ENCODE measurements around the gene EID2. TPM values are rescaled to one million over a fixed set of nuclear protein-coding genes. Genes with fewer than 3 reads are reported as not detected.

Gene EID2
- total and polyA plus RNA-seq, 2 of the 4 experiments (the other 2 are of a cell fraction), result 5.7 to 9.8 TPM

DNA sequence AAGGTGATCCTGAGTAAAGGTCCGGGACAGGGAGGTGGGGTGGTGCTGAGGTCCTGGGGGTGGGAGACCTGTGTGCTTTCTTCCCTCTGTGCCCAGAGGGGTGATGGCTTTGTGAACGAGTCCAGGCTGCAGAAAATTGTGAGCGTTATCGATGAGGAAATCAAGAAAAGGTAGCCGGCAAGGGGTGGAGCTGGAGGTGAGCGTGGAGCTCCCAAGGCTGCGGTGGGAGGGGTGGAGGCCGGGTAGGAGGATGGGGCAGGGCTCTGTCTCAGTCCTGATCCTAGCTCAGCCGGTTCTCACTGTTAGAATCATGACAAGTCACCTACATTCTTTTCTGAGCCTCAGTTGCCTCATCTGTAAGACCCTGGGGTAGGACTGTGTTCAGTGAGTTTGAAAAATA is 21.0 kb downstream of the EID2 start:
- H2BK5ac ChIP-seq (ENCODE audit: low read depth, low read length, poor library complexity, severe bottlenecking), result no peak overlapping the region
- H3K9me1 ChIP-seq (ENCODE audit: insufficient read depth, low read length), result no peaks in the 10 kb centered on the region
- TF ChIP-seq POLR2A (IDR thresholded peaks at IDR 0.05; ENCODE audit: low read depth, low read length), result no peak
- TF ChIP-seq MAZ (IDR thresholded peaks at IDR 0.05; ENCODE audit: borderline replicate concordance, low read depth, low read length), result no peak
- TF ChIP-seq, protein P1, sequence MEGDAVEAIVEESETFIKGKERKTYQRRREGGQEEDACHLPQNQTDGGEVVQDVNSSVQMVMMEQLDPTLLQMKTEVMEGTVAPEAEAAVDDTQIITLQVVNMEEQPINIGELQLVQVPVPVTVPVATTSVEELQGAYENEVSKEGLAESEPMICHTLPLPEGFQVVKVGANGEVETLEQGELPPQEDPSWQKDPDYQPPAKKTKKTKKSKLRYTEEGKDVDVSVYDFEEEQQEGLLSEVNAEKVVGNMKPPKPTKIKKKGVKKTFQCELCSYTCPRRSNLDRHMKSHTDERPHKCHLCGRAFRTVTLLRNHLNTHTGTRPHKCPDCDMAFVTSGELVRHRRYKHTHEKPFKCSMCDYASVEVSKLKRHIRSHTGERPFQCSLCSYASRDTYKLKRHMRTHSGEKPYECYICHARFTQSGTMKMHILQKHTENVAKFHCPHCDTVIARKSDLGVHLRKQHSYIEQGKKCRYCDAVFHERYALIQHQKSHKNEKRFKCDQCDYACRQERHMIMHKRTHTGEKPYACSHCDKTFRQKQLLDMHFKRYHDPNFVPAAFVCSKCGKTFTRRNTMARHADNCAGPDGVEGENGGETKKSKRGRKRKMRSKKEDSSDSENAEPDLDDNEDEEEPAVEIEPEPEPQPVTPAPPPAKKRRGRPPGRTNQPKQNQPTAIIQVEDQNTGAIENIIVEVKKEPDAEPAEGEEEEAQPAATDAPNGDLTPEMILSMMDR (conservative IDR thresholded peaks at IDR 0.05; ENCODE audit: low read depth, low read length), result no peak
- TF ChIP-seq MAFK (IDR thresholded peaks at IDR 0.05; ENCODE audit: low read depth, low read length), result no peak
- no peak for TF ChIP-seq NFE2L2 (IDR thresholded peaks at IDR 0.05; ENCODE audit: low read depth, low read length)
- TF ChIP-seq RAD21 (IDR thresholded peaks at IDR 0.05; ENCODE audit: low read length), result no peak
- no peak for TF ChIP-seq USF2 (IDR thresholded peaks at IDR 0.05; ENCODE audit: low read depth, low read length)
- TF ChIP-seq FOS (IDR thresholded peaks at IDR 0.05; ENCODE audit: low read depth, low read length), result no peak
- TF ChIP-seq MXI1 (IDR thresholded peaks at IDR 0.05; ENCODE audit: borderline replicate concordance, low read depth, low read length), result no peak
- TF ChIP-seq ELK1 (IDR thresholded peaks at IDR 0.05; ENCODE audit: borderline replicate concordance, low read depth, low read length), result no peak
- no peak for TF ChIP-seq CHD1 (IDR thresholded peaks at IDR 0.05; ENCODE audit: low read depth, low read length)
- no peak for TF ChIP-seq CEBPB (IDR thresholded peaks at IDR 0.05; ENCODE audit: low read depth, low read length)
- TF ChIP-seq RFX5 (IDR thresholded peaks at IDR 0.05; ENCODE audit: low read depth, low read length), result no peak
- no peak for TF ChIP-seq RCOR1 (IDR thresholded peaks at IDR 0.05; ENCODE audit: insufficient replicate concordance, low read length)
- no peak for TF ChIP-seq SMC3 (IDR thresholded peaks at IDR 0.05; ENCODE audit: low read depth, low read length)
- no peak for TF ChIP-seq BHLHE40 (IDR thresholded peaks at IDR 0.05; ENCODE audit: low read depth, low read length)
- no peak overlapping the region for H2AK5ac ChIP-seq (ENCODE audit: low read depth, low read length)
- H2BK120ac ChIP-seq (ENCODE audit: low read depth, low read length), result no peak overlapping the region
- peaks cover 9% of the 10 kb centered on the region for H3K9me3 ChIP-seq (ENCODE audit: control insufficient read depth, insufficient read depth, low read length)
- no peak overlapping the region for H3K56ac ChIP-seq (ENCODE audit: extremely low read depth, insufficient read depth, low read length)
- intact Hi-C loops (cut with micrococcal nuclease), result no loop called here
- H4K91ac ChIP-seq (ENCODE audit: insufficient read depth, low read depth, low read length), result no peak overlapping the region
- in situ Hi-C loops (cut with MboI; ENCODE audit: low sequenced_read_pairs), result no loop called here
- H2AFZ ChIP-seq (replicated peaks; ENCODE audit: low read length, poor library complexity), result no peak overlapping the region
- no peak overlapping the region for H3K23ac ChIP-seq (ENCODE audit: low read depth, low read length)
- H4K20me1 ChIP-seq (ENCODE audit: insufficient read depth, low read length), result no peaks in the 10 kb centered on the region
- H3K4ac ChIP-seq (ENCODE audit: low read depth, low read length), result no peak overlapping the region
- ATAC-seq (ENCODE audit: low read depth) (no peak), DNase-seq (no peak)
- no peaks in the 10 kb centered on the region for H3K36me3 ChIP-seq (ENCODE audit: control insufficient read depth, insufficient read depth, low read length)
- no peak overlapping the region for H3K4me2 ChIP-seq (ENCODE audit: low read depth, low read length)
- BruUV-seq (replicated peaks), result no TSS peak
- no peak overlapping the region for H2AK9ac ChIP-seq (replicated peaks; ENCODE audit: low read depth, low read length, poor library complexity)
- no peak overlapping the region for H3K9ac ChIP-seq (ENCODE audit: low read depth, low read length)
- H3K14ac ChIP-seq (replicated peaks; ENCODE audit: low read depth, low read length), result no peak overlapping the region
- dilution Hi-C loops (cut with HindIII; ENCODE audit: low sequenced_read_pairs, unreplicated experiment), result no loop called here
- H4K8ac ChIP-seq (ENCODE audit: low read depth in 2 of 2, low read length in 2 of 2), result no peak overlapping the region
- ChIA-PET POLR2A (ENCODE audit: unreplicated experiment) (no interaction called here), CTCF (no interaction called here)
- H3K27ac ChIP-seq (ENCODE audit: insufficient read depth, low read length), result no peak overlapping the region
- no peak overlapping the region for H3K18ac ChIP-seq (ENCODE audit: low read depth, low read length)
- 20% methylated on average over 1 of the region's 9 CpGs; no CpG with 5 or more reads in 1 of the 2 experiments for WGBS, 2 experiments (ENCODE audit: extremely low coverage in 2 of 2, insufficient read length in 1 of 2)
- no peak overlapping the region for H2BK15ac ChIP-seq (ENCODE audit: low read depth, low read length)
- peaks cover 44% of the 10 kb centered on the region for H3K27me3 ChIP-seq (ENCODE audit: control insufficient read depth, insufficient read depth, low read length)
- no peaks in the 10 kb centered on the region for H3K79me1 ChIP-seq (ENCODE audit: low read depth in 1 of 2, low read length in 2 of 2)
- peaks cover 6% of the 10 kb centered on the region; the same call in 1 of the 2 replicates for H3K4me1 ChIP-seq (ENCODE audit: control insufficient read depth, insufficient read depth, low read length)
- H3K4me3 ChIP-seq (ENCODE audit: insufficient read depth, low read depth, low read length), result no peak overlapping the region
- H4K5ac ChIP-seq (ENCODE audit: low read depth, low read length), result no peak overlapping the region
- no peak overlapping the region for H2BK20ac ChIP-seq (ENCODE audit: low read depth, low read length)

Data from IMR-90 (cell line).